Rectal smooth muscle tissue (tissue), 1 donor: ENCODE data around the gene CCDC148.
"Not testable (repeated sequence)": the region's sequence is repeated elsewhere in the genome, so short reads cannot be mapped to it uniquely, and the experiment has no call there.

Source experiments
- H3K27ac ChIP-seq: one replicate; pipeline ENCODE4 v1.7.0; 2013; ENCODE audit warnings: low read depth, low read length, inconsistent platforms
- H3K27me3 ChIP-seq: one replicate; pipeline ENCODE4 v1.7.0; 2013; ENCODE audit warnings: low read length; ENCODE audit not compliant: control insufficient read depth, insufficient read depth
- H3K36me3 ChIP-seq: one replicate; pipeline ENCODE4 v1.7.0; 2013; ENCODE audit warnings: low read length; ENCODE audit not compliant: control insufficient read depth, insufficient read depth
- H3K4me1 ChIP-seq: one replicate; pipeline ENCODE4 v1.7.0; 2013; ENCODE audit warnings: low read length; ENCODE audit not compliant: control insufficient read depth, insufficient read depth
- H3K4me3 ChIP-seq: one replicate; pipeline ENCODE4 v1.7.0; 2013; ENCODE audit warnings: low read length
- H3K9ac ChIP-seq: one replicate; pipeline ENCODE4 v1.7.0; 2013; ENCODE audit warnings: low read length

CCDC148 gene

DNA sequence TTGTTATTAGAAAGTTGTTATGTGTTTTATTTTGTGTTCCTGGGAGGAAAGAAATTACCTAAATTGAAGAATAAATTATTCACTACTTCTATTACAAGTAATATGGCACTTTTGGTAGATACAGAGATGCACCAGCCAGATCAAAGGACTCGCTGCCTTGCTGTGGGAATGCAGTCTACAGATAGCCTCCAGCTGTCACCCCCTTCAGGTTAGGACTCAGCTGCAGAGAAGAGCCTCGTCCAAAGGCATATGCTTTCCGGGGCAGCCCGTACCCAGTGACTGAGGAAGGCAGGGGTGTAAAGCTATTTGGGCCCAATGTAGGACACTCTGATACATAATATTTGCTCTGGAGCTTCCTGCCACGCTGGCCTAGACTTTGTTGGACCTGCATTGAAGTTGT, 90.2 kb downstream of the CCDC148 start:
- no peaks in the 10 kb centered on the region for H3K27me3 ChIP-seq
- H3K9ac ChIP-seq, result no peak overlapping the region
- H3K4me1 ChIP-seq, result no peaks in the 10 kb centered on the region
- no peaks in the 10 kb centered on the region for H3K36me3 ChIP-seq
- H3K4me3 ChIP-seq, result no peak overlapping the region
- no peak overlapping the region for H3K27ac ChIP-seq

DNA sequence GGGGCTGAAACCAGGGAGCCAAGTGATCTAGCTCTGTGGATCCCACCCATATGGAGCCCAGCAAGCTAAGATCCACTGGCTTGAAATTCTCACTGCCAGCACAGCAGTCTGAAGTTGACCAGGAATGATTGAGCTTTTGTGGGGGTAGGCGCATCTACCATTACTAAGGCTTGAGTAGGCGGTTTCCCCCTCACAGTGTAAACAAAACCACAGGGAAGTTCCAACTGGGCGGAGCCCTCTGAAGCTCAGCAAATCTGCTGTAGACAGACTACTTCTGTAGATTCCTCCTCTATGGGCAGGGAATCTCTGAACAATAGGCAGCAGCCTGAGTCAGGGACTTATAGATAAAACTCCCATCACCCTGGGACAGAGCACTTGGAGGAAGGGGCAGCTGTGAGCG, 96.7 kb downstream of the CCDC148 start:
- Histone ChIP-seq H3K27me3 (no peaks in the 10 kb centered on the region), H3K36me3 (no peaks in the 10 kb centered on the region), H3K9ac (no peak overlapping the region), H3K4me3 (no peak overlapping the region), H3K4me1 (no peaks in the 10 kb centered on the region), H3K27ac (no peak overlapping the region)

DNA sequence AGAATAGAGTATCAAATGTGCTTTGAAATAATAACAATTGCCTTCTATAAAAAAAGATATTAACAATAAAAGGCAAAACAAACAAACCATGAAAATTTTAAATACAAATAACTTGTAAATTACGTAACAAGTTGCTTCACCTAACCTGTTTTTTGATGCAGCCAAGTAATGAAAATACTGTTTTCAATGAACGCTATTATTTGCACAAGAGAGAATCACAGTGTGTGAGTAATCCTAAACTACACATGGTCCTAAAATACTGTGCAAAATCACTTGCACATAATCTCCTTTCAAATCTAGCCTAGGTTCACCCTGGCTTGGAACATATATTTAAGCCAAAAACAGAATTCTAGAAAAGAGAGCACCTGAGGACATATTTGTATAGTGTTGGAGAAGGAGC, 98.9 kb downstream of the CCDC148 start:
- Histone ChIP-seq H3K36me3 (no peaks in the 10 kb centered on the region), H3K4me3 (no peak overlapping the region), H3K27ac (no peak overlapping the region), H3K9ac (no peak overlapping the region), H3K4me1 (no peaks in the 10 kb centered on the region), H3K27me3 (no peaks in the 10 kb centered on the region)

GRCh38 chr2:158357122-158357521, 99.4 kb downstream of the CCDC148 start:
- Histone ChIP-seq H3K9ac (no peak overlapping the region), H3K27me3 (no peaks in the 10 kb centered on the region), H3K27ac (no peak overlapping the region), H3K4me1 (no peaks in the 10 kb centered on the region), H3K36me3 (no peaks in the 10 kb centered on the region), H3K4me3 (no peak overlapping the region)

- H3K27me3 ChIP-seq, H3K36me3 ChIP-seq, H3K4me3 ChIP-seq, H3K27ac ChIP-seq, H3K4me1 ChIP-seq, H3K9ac ChIP-seq: not testable (repeated sequence)
These were observed 105.1 kb downstream of the CCDC148 start for GRCh38 chr2:158351466-158351816.

- not testable (repeated sequence) for H3K27ac ChIP-seq, H3K4me3 ChIP-seq, H3K27me3 ChIP-seq, H3K4me1 ChIP-seq, H3K9ac ChIP-seq, H3K36me3 ChIP-seq
These were observed 105.6 kb downstream of the CCDC148 start for GRCh38 chr2:158350751-158351465.

GRCh38 chr2:158346032-158346431, 110.5 kb downstream of the CCDC148 start:
- H3K4me1 ChIP-seq, result no peaks in the 10 kb centered on the region
- H3K9ac ChIP-seq, result no peak overlapping the region
- no peak overlapping the region for H3K27ac ChIP-seq
- H3K36me3 ChIP-seq, result no peaks in the 10 kb centered on the region
- no peaks in the 10 kb centered on the region for H3K27me3 ChIP-seq
- H3K4me3 ChIP-seq, result no peak overlapping the region

DNA sequence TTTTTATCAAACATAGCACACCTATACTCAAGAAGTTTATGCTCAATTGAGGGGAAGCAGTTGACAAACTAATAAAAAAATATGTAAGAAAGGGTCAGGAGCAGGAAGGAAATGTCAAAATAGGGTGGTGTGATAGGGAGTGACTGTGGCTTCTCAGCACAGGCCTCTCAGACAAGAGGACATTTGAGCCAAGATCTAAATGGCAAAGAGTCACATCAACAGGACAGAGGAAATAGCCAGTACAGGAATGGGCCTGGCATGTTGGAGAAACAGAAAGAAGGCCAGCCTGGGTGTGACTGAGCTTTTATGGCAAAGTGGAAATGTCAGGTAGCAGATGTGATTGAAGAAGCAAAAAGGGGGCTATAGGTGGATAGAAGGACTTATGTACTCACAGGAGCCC, 117.0 kb downstream of the CCDC148 start:
- Histone ChIP-seq H3K4me1 (no peaks in the 10 kb centered on the region), H3K4me3 (no peak overlapping the region), H3K27ac (no peak overlapping the region), H3K36me3 (no peaks in the 10 kb centered on the region), H3K27me3 (no peaks in the 10 kb centered on the region), H3K9ac (no peak overlapping the region)

DNA sequence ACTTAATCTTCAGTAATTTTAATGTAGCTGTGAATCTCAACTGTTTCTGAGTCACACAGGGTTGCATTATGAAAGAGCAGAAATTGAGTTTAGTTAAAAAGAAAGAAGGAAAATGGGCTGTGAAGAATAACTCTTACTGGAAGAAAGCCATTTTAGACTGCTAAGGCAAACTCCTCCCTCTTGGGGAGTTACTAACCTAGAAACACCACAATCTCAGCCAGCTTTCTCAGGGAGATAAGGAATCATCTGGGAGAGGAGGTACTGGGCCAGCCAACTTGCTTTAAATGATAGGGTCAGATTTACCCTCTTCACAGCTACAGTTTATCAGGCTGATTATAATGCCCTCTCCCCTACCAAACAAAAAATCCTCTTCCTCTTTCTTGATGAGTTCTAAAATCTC, 119.5 kb downstream of the CCDC148 start:
- Histone ChIP-seq H3K27ac (no peak overlapping the region), H3K9ac (no peak overlapping the region)

DNA sequence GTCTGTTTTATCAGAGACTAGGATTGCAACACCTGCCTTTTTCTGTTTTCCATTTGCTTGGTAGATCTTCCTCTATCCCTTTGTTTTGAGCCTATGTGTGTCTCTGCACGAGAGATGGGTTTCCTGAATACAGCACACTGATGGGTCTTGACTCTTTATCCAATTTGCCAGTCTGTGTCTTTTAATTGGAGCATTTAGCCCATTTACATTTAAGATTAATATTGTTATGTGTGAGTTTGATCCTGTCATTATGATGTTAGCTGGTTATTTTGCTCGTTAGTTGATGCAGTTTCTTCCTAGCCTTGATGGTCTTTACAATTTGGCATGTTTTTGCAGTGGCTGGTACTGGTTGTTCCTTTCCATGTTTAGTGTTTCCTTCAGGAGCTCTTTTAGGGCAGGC, 124.8 kb downstream of the CCDC148 start:
- H3K36me3 ChIP-seq, H3K27ac ChIP-seq, H3K27me3 ChIP-seq, H3K4me1 ChIP-seq, H3K4me3 ChIP-seq, H3K9ac ChIP-seq: not testable (repeated sequence)

More for the DNA sequence above, 119.5 kb downstream of the CCDC148 start:
- Histone ChIP-seq H3K4me1 (no peaks in the 10 kb centered on the region), H3K4me3 (no peak overlapping the region), H3K36me3 (no peaks in the 10 kb centered on the region), H3K27me3 (no peaks in the 10 kb centered on the region)

- Histone ChIP-seq H3K27ac (no peak overlapping the region), H3K4me3 (no peak overlapping the region), H3K4me1 (no peaks in the 10 kb centered on the region), H3K36me3 (no peaks in the 10 kb centered on the region), H3K9ac (no peak overlapping the region), H3K27me3 (no peaks in the 10 kb centered on the region)
These were observed 130.7 kb downstream of the CCDC148 start for GRCh38 chr2:158325782-158326340.

- Histone ChIP-seq H3K27me3 (no peaks in the 10 kb centered on the region), H3K4me1 (no peaks in the 10 kb centered on the region), H3K4me3 (no peak overlapping the region), H3K27ac (no peak overlapping the region), H3K9ac (no peak overlapping the region), H3K36me3 (no peaks in the 10 kb centered on the region)
These were observed 131.3 kb downstream of the CCDC148 start for GRCh38 chr2:158325031-158325781.

DNA sequence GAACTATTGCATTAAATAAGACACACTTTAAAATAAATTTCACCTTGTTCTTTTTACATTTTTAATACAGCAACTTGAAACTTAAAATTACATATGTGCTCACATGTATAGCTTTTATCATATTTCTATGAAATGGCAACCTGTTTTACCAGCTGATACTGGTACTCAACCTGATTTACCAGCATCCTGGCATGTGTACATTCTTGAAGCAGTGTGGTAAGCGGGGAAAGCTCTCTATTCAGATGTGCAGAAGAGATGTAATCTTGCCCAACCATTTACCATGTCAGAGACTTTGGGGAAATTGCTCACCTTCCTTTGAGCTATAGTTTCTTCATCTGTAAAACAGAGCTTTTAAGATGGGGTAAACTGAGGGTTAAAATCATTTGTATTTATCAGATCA, 133.2 kb downstream of the CCDC148 start:
- Histone ChIP-seq H3K9ac (no peak overlapping the region), H3K27me3 (no peaks in the 10 kb centered on the region), H3K4me1 (no peaks in the 10 kb centered on the region), H3K4me3 (no peak overlapping the region), H3K36me3 (no peaks in the 10 kb centered on the region), H3K27ac (no peak overlapping the region)
